Activated B cell treated with CpG ODN at 0.5 μM for 24 hours (primary cell): ENCODE results near the gene COL16A1. TPM values are rescaled to one million over a fixed set of nuclear protein-coding genes. Genes with fewer than 3 reads are reported as not detected.

Source experiments
- ATAC-seq: fragments of 200-7000 bp; cut with Tn5 transposase; one replicate; pipeline ENCODE4 v1.10.0; 2021; ENCODE audit warnings: low read depth, mild to moderate bottlenecking, moderate library complexity
- CTCF ChIA-PET: fragments of 350-600 bp; sonication (Branson Sonifier 250); formaldehyde crosslinking; loops from one replicate; lab custom pipeline; 2021; ENCODE audit warnings: antibody characterized with exemption; lab: Charles Lee
- POLR2A ChIA-PET: fragments of 350-600 bp; sonication (Branson Sonifier 250); formaldehyde crosslinking; loops from one replicate; lab custom pipeline; 2021; ENCODE audit warnings: antibody characterized with exemption; lab: Charles Lee
- DNase-seq: peaks from one replicate; pipeline ENCODE4 v3.0.0; 2022
- H3K27ac Mint-ChIP-seq: one replicate; pipeline ENCODE4 v1.8.0; 2020; ENCODE audit warnings: mixed read lengths
- H3K27me3 Mint-ChIP-seq: one replicate; pipeline ENCODE4 v1.8.0; 2021; ENCODE audit warnings: mixed read lengths
- H3K36me3 Mint-ChIP-seq: one replicate; pipeline ENCODE4 v1.8.0; 2021; ENCODE audit warnings: low read depth, mixed read lengths
- H3K4me1 Mint-ChIP-seq: one replicate; pipeline ENCODE4 v1.8.0; 2021; ENCODE audit warnings: mixed read lengths
- H3K4me3 Mint-ChIP-seq: one replicate; pipeline ENCODE4 v1.8.0; 2020; ENCODE audit warnings: mild to moderate bottlenecking, mixed read lengths
- H3K9me3 Mint-ChIP-seq: one replicate; pipeline ENCODE4 v1.8.0; 2020; ENCODE audit warnings: mixed read lengths
- intact Hi-C: fragments of 100-400 bp; cut with micrococcal nuclease; formaldehyde crosslinking; loops from one replicate; pipeline ENCODE4 v1.15.1; 2024
- total RNA-seq: library from RNA; stranded (reverse); gene quantifications from 2 replicates; pipeline ENCODE4 v1.2.3, GENCODE V29; 2022
- TF ChIP-seq, protein P1 (sequence below): fragments of 200-600 bp; IDR thresholded peaks from one replicate; pipeline ENCODE4 v1.8.0; 2022; ENCODE audit warnings: antibody characterized with exemption, mild to moderate bottlenecking

Gene COL16A1
- total RNA-seq, 1 donor from 2014 or later, result 0.31 TPM

DNA sequence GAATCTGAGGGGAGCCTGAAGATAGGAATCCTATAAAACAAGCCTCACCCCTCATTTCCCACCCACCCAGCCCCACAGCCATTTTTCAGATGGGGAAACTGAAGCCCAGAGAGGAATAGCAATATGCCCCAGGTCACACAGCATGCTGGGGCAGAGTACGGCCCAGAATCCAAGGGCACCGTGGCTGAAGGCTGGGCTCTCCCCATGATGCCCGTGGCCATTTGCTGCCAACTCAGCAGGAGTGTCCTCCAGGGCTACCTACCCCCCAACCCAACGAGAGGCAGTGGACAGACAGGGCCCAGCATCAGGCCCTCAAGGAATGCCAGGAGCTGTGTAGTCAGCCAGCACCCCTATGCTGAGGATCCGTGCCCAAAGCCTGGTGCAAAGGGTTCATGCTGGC, 8.5 kb downstream of the COL16A1 start:
- TF ChIP-seq, protein P1, sequence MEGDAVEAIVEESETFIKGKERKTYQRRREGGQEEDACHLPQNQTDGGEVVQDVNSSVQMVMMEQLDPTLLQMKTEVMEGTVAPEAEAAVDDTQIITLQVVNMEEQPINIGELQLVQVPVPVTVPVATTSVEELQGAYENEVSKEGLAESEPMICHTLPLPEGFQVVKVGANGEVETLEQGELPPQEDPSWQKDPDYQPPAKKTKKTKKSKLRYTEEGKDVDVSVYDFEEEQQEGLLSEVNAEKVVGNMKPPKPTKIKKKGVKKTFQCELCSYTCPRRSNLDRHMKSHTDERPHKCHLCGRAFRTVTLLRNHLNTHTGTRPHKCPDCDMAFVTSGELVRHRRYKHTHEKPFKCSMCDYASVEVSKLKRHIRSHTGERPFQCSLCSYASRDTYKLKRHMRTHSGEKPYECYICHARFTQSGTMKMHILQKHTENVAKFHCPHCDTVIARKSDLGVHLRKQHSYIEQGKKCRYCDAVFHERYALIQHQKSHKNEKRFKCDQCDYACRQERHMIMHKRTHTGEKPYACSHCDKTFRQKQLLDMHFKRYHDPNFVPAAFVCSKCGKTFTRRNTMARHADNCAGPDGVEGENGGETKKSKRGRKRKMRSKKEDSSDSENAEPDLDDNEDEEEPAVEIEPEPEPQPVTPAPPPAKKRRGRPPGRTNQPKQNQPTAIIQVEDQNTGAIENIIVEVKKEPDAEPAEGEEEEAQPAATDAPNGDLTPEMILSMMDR, result no peak
- H3K4me3 Mint-ChIP-seq, result no peak overlapping the region
- ChIA-PET CTCF (no interaction called here), POLR2A (no interaction called here)
- H3K27me3 Mint-ChIP-seq, result peaks cover 2% of the 10 kb centered on the region
- H3K9me3 Mint-ChIP-seq, result no peaks in the 10 kb centered on the region
- no peak for DNase-seq
- H3K36me3 Mint-ChIP-seq, result no peaks in the 10 kb centered on the region
- peaks cover 11% of the 10 kb centered on the region for H3K4me1 Mint-ChIP-seq
- intact Hi-C loops, result no loop called here
- no peak for ATAC-seq
- no peak overlapping the region for H3K27ac Mint-ChIP-seq

DNA sequence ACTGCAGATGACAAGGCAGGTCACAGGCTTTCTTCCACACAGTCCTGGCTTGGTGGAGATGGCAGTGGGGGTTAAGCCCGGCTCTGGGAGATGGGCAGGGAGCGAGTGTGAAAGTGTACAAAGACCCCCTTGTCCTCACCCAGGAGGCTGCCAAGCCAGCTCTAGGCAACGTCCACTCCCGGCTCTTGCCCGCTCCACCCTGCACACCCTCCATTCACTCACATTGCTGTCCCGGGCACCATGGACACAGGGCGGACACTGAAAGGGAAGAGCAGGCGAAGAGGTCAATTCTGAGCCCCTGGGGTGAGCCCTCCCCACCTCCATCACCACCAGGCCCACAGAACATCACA, 8.9 kb downstream of the COL16A1 start:
- TF ChIP-seq, protein P1, result no peak
- Mint-ChIP-seq H3K9me3 (no peaks in the 10 kb centered on the region), H3K4me1 (peaks cover 11% of the 10 kb centered on the region), H3K27me3 (peaks cover 2% of the 10 kb centered on the region), H3K27ac (no peak overlapping the region), H3K36me3 (no peaks in the 10 kb centered on the region), H3K4me3 (no peak overlapping the region)
- POLR2A ChIA-PET, result no interaction called here
- intact Hi-C loops, result no loop called here
- DNase-seq (no peak), ATAC-seq (no peak)
- CTCF ChIA-PET, result no interaction called here

- Mint-ChIP-seq H3K36me3 (no peaks in the 10 kb centered on the region), H3K27ac (no peak overlapping the region), H3K9me3 (no peaks in the 10 kb centered on the region), H3K4me3 (no peak overlapping the region), H3K27me3 (peaks cover 2% of the 10 kb centered on the region), H3K4me1 (peaks cover 6% of the 10 kb centered on the region)
- DNase-seq (no peak), ATAC-seq (no peak)
- intact Hi-C loops, result no loop called here
- TF ChIP-seq, protein P1, result no peak
- ChIA-PET CTCF (no interaction called here), POLR2A (no interaction called here)
These were observed 9.5 kb downstream of the COL16A1 start for GRCh38 chr1:31694069-31694963.

- H3K36me3 Mint-ChIP-seq, result no peaks in the 10 kb centered on the region
- TF ChIP-seq, protein P1, result no peak
- no peak for ATAC-seq
- CTCF ChIA-PET, result no interaction called here
- POLR2A ChIA-PET, result no interaction called here
- peaks cover 7% of the 10 kb centered on the region for H3K27me3 Mint-ChIP-seq
- intact Hi-C loops, result no loop called here
- H3K4me3 Mint-ChIP-seq, result no peak overlapping the region
- no peak for DNase-seq
- H3K4me1 Mint-ChIP-seq, result no peaks in the 10 kb centered on the region
- H3K27ac Mint-ChIP-seq, result no peak overlapping the region
- no peaks in the 10 kb centered on the region for H3K9me3 Mint-ChIP-seq
These were observed 10.6 kb downstream of the COL16A1 start for GRCh38 chr1:31693231-31693630.

- CTCF ChIA-PET, result no interaction called here
- Mint-ChIP-seq H3K4me1 (no peaks in the 10 kb centered on the region), H3K27me3 (peaks cover 14% of the 10 kb centered on the region), H3K4me3 (no peak overlapping the region), H3K27ac (no peak overlapping the region), H3K36me3 (no peaks in the 10 kb centered on the region), H3K9me3 (no peaks in the 10 kb centered on the region)
- DNase-seq (no peak), ATAC-seq (no peak)
- POLR2A ChIA-PET, result no interaction called here
- intact Hi-C loops, result no loop called here
- TF ChIP-seq, protein P1, result no peak
These were observed 11.9 kb downstream of the COL16A1 start for GRCh38 chr1:31691951-31692350.
